GM19099 (cell line): Measurements from ENCODE around the gene COL20A1.

Experiments used
- POLR2A ChIP-seq: IDR thresholded peaks from 3 replicates; pipeline ENCODE4 v1.6.1; 2011; ENCODE audit warnings: low read depth; ENCODE audit not compliant: insufficient read length; ENCODE audit errors: extremely low read depth

The COL20A1 gene

GRCh38 chr20:63335711-63336110, 42.7 kb downstream of the COL20A1 start:
- no peak for TF ChIP-seq POLR2A

GRCh38 chr20:63336232-63336752, 43.3 kb downstream of the COL20A1 start:
- no peak for TF ChIP-seq POLR2A

- no peak for TF ChIP-seq POLR2A
Observed at GRCh38 chr20:63337786-63338420, 44.9 kb downstream of the COL20A1 start.

- no peak for TF ChIP-seq POLR2A
Observed at GRCh38 chr20:63342561-63343459, 49.8 kb downstream of the COL20A1 start.

- TF ChIP-seq POLR2A, result no peak
Observed at GRCh38 chr20:63343460-63344445, 50.8 kb downstream of the COL20A1 start.

- no peak for TF ChIP-seq POLR2A
Observed at GRCh38 chr20:63344616-63345327, 51.8 kb downstream of the COL20A1 start.

GRCh38 chr20:63345328-63346100, 52.5 kb downstream of the COL20A1 start:
- no peak for TF ChIP-seq POLR2A

- TF ChIP-seq POLR2A, result no peak
Observed at GRCh38 chr20:63346131-63347080, 53.4 kb downstream of the COL20A1 start.

- TF ChIP-seq POLR2A, result no peak
Observed at GRCh38 chr20:63347081-63347741, 54.2 kb downstream of the COL20A1 start.

- no peak for TF ChIP-seq POLR2A
Observed at GRCh38 chr20:63347950-63348827, 55.2 kb downstream of the COL20A1 start.
